Type B pancreatic cell (in vitro differentiated cells): ENCODE measurements around the gene ISG15. TPM values are rescaled to one million over a fixed set of nuclear protein-coding genes. Genes with fewer than 3 reads are reported as not detected.

ENCODE experiments used
- DNase-seq: peaks from one replicate; pipeline ENCODE4 v3.0.0; 2021; ENCODE audit warnings: mixed read lengths; ENCODE audit not compliant: unreplicated experiment; ENCODE audit errors: extremely low spot score
- H3K27ac Mint-ChIP-seq: 2 replicates; pipeline ENCODE4 v1.8.0; 2021; ENCODE audit warnings: mild to moderate bottlenecking, mixed read lengths
- H3K27me3 Mint-ChIP-seq: 2 replicates; pipeline ENCODE4 v1.8.0; 2021; ENCODE audit warnings: mixed read lengths
- H3K36me3 Mint-ChIP-seq: 2 replicates; pipeline ENCODE4 v1.8.0; 2021; ENCODE audit warnings: mixed read lengths
- H3K4me1 Mint-ChIP-seq: one replicate; pipeline ENCODE4 v1.8.0; 2021; ENCODE audit warnings: mixed read lengths; ENCODE audit not compliant: unreplicated experiment
- H3K4me3 Mint-ChIP-seq: 2 replicates; pipeline ENCODE4 v1.8.0; 2021; ENCODE audit warnings: mild to moderate bottlenecking, mixed read lengths
- H3K9me3 Mint-ChIP-seq: 2 replicates; pipeline ENCODE4 v1.8.0; 2021; ENCODE audit warnings: mixed read lengths
- total RNA-seq: library from RNA; stranded (reverse); gene quantifications from 2 replicates; pipeline ENCODE4 v1.2.1, GENCODE V29; 2021; ENCODE audit warnings: low replicate concordance
- TF ChIP-seq, protein P1 (sequence below): fragments of 200-600 bp; sonication (generic); conservative IDR thresholded peaks from 2 replicates; pipeline ENCODE4 v1.5.0; 2021; ENCODE audit warnings: antibody characterized with exemption, mild to moderate bottlenecking

Gene ISG15
- total RNA-seq, 1 donor from 2014 or later, result 20.8 TPM

DNA sequence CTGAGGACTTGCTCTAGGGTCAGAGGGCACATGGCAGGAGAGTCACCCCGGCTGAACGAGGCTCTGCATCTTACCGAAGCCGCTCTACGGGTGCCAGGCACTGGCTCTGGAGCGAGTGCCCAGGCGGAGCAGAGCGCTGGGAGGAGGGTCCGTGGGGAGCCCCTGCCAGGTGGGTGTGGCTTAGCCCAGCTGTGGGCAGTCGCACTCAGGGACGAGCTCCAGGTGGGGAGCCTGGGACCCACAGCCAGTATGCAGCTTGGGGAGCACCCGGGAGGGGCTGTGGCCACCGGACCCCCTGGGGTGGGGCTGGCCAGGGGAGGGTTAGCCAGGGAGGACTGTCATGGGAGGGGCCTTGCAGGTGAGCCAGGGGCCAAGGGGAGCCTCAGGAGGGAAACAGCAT lies 10.4 kb downstream of the ISG15 start:
- DNase-seq, result no peak
- no peaks in the 10 kb centered on the region for H3K27me3 Mint-ChIP-seq
- no peak overlapping the region for H3K27ac Mint-ChIP-seq
- TF ChIP-seq, protein P1, sequence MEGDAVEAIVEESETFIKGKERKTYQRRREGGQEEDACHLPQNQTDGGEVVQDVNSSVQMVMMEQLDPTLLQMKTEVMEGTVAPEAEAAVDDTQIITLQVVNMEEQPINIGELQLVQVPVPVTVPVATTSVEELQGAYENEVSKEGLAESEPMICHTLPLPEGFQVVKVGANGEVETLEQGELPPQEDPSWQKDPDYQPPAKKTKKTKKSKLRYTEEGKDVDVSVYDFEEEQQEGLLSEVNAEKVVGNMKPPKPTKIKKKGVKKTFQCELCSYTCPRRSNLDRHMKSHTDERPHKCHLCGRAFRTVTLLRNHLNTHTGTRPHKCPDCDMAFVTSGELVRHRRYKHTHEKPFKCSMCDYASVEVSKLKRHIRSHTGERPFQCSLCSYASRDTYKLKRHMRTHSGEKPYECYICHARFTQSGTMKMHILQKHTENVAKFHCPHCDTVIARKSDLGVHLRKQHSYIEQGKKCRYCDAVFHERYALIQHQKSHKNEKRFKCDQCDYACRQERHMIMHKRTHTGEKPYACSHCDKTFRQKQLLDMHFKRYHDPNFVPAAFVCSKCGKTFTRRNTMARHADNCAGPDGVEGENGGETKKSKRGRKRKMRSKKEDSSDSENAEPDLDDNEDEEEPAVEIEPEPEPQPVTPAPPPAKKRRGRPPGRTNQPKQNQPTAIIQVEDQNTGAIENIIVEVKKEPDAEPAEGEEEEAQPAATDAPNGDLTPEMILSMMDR, result no peak
- peaks cover 13% of the 10 kb centered on the region for H3K4me1 Mint-ChIP-seq
- H3K36me3 Mint-ChIP-seq, result no peaks in the 10 kb centered on the region
- no peak overlapping the region for H3K4me3 Mint-ChIP-seq
- no peaks in the 10 kb centered on the region for H3K9me3 Mint-ChIP-seq

DNA sequence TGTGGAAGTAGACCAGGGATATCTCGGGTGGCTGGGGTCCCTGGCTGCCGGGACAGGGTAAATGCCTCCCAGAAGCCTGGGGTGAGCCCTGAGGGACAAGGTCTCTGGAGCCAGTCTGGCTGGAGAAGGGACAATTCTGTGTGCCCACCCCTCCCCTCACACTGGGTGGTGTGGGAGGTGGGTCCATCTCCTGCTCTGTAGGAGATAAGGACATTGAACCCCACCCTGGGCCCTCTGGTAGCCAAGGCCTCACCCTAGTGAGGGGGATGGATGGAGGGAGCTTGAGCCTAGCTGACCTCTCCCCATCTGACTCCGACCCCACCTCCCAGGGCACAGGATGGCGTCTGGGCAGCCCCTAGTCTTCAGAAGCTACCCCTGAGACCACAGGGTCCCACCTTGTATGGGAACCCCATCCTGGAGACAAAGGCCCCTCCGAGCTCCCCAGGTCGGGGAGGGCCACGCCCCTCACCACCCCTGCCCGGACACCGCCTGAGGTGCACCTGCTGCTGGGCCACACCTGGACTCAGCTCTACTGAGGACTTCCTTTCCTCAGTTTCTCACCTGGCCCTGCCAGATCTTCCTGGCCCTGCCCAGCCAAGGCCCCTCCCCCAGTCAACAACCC lies 11.0 kb downstream of the ISG15 start:
- Mint-ChIP-seq H3K4me3 (peak overlapping the region; percentile 75), H3K9me3 (no peaks in the 10 kb centered on the region), H3K36me3 (no peaks in the 10 kb centered on the region), H3K4me1 (peaks cover 13% of the 10 kb centered on the region), H3K27ac (peak overlapping the region; percentile 85), H3K27me3 (no peaks in the 10 kb centered on the region)
- no peak for DNase-seq
- TF ChIP-seq, protein P1, result no peak

- no peaks in the 10 kb centered on the region for H3K27me3 Mint-ChIP-seq
- DNase-seq, result no peak
- H3K4me3 Mint-ChIP-seq, result peak overlapping the region; percentile 75
- TF ChIP-seq, protein P1, result no peak
- peak overlapping the region; percentile 85 for H3K27ac Mint-ChIP-seq
- H3K9me3 Mint-ChIP-seq, result no peaks in the 10 kb centered on the region
- no peaks in the 10 kb centered on the region for H3K36me3 Mint-ChIP-seq
- peaks cover 13% of the 10 kb centered on the region for H3K4me1 Mint-ChIP-seq
These were observed 11.7 kb downstream of the ISG15 start for GRCh38 chr1:1024771-1025699.

DNA sequence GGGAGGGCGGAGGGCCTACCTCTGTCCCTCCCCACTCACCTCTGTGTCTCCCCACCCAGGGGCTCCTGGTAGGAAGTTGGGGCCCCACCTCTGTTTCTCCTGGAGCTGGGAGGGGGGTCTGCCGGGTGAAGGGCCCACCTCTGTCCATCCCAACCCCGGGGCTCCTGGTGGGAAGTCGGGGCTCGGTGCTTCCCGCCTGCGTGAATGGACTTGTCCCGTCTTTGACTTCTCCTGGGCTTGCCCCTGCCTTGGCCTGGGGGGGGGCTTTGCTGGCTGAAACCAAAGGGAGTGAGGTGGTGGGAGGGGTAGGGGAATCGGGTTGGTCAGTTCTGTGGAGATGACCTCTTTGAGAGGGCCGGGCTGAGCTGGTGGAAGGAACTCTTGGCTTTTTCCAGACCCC lies 12.4 kb downstream of the ISG15 start:
- Mint-ChIP-seq H3K9me3 (no peaks in the 10 kb centered on the region), H3K27ac (no peak overlapping the region), H3K27me3 (no peaks in the 10 kb centered on the region), H3K4me3 (no peak overlapping the region), H3K4me1 (peaks cover 13% of the 10 kb centered on the region), H3K36me3 (no peaks in the 10 kb centered on the region)
- TF ChIP-seq, protein P1, result no peak
- DNase-seq, result no peak

DNA sequence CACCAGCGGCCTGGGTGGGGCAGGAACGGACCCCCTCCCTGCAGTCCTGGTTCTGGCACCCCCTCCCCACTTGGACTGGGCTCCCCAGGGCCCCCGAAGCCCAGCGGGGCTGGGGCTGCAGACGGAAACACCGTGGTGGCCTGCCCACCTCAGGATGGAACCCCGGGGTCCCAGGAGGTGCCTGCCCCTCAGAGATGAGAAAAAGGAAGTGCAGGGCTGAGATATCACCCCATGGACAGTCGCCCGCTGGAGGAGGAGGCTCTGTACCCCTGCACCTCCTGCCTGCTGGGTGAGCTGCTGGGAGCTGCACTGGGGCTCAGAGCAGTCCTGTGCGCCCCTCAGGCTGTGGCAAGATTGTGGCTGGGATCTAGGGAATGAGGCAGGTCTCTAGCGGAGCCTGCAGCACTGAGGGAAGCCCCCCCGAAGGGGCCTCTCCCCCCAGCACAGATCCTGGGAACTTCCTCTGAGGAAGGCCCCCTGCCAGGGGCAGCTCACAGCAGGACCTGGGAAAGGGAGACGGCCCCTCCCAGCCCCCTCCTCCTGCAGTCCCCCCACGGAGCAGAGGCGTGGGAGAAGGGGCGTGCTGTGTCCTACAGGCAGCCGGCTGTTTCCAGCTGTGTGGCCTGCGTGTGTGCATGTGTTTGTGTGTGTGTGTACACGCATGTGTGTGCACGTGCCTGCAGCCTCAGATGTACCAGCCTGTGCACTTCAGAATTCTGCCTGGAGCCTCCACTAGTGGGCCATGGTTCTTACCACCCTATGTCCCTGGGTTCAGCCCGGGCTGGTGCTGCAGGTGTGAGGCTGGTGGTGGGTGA lies 13.5 kb downstream of the ISG15 start:
- H3K27me3 Mint-ChIP-seq, result no peaks in the 10 kb centered on the region
- no peak overlapping the region for H3K4me3 Mint-ChIP-seq
- H3K9me3 Mint-ChIP-seq, result no peaks in the 10 kb centered on the region
- DNase-seq, result no peak
- no peaks in the 10 kb centered on the region for H3K36me3 Mint-ChIP-seq
- TF ChIP-seq, protein P1, result no peak
- no peak overlapping the region for H3K27ac Mint-ChIP-seq
- peaks cover 15% of the 10 kb centered on the region for H3K4me1 Mint-ChIP-seq
